ENCODE results near the gene PDCD4.

GRCh38 chr10:110918643-110919348 is 47.1 kb downstream of the PDCD4 start, which contains the start of gene BBIP1:
- TF ChIP-seq CTCF (IDR thresholded peaks at IDR 0.05; ENCODE audit: low read depth, low read length, poor library complexity, severe bottlenecking): no peak
- no peak for TF ChIP-seq EZH2phosphoT487 (IDR thresholded peaks at IDR 0.05; ENCODE audit: borderline replicate concordance, low read length)

All from DOHH2 (cell line).